ENCODE results near the gene SMYD3. TPM values are rescaled to one million over a fixed set of nuclear protein-coding genes. Genes with fewer than 3 reads are reported as not detected.

SMYD3 gene
- total and polyA plus RNA-seq, 9 of the 15 experiments (the other 6 are each of a cell fraction or from before 2014, with no cell fraction given): 128 to 440 (median 197) TPM

GRCh38 chr1:246142320-246142893, 364.7 kb downstream of the SMYD3 start (continued):
- TF ChIP-seq SMARCA4 (IDR thresholded peaks at IDR 0.05): peak; percentile 97
- 0 out of 4 replicates have a peak, but pooled peaks of 1 of the 2 experiments have one; percentile 52 for TF ChIP-seq UBTF (IDR thresholded peaks at IDR 0.05; ENCODE audit: borderline replicate concordance in 1 of 2, low read depth in 2 of 2, low read length in 2 of 2)
- TF ChIP-seq OTX1 (CRISPR knock-in tag; IDR thresholded peaks at IDR 0.05): no peak
- TF ChIP-seq ZBTB2 (IDR thresholded peaks at IDR 0.05): peak; percentile 70; the same call in 1 of the 2 replicates
- no peak for TF ChIP-seq POLR2AphosphoS2 (IDR thresholded peaks at IDR 0.05; ENCODE audit: low read length)
- TF ChIP-seq ZNF444 (CRISPR knock-in tag; IDR thresholded peaks at IDR 0.05): 0 out of 2 replicates have a peak, but pooled peaks have one; percentile 21
- peak; percentile 80; the same call in 1 of the 2 replicates for TF ChIP-seq GATAD2A (IDR thresholded peaks at IDR 0.05)
- peak; percentile 15; the same call in 1 of the 2 replicates for TF ChIP-seq BHLHE40 (IDR thresholded peaks at IDR 0.05; ENCODE audit: low read length)
- peak; percentile 39 for TF ChIP-seq E2F8 (IDR thresholded peaks at IDR 0.05; ENCODE audit: low read depth, partially characterized antibody)
- TF ChIP-seq TCFL5 (CRISPR knock-in tag; conservative IDR thresholded peaks at IDR 0.05): no peak
- no peak for TF ChIP-seq RBM15 (IDR thresholded peaks at IDR 0.05; ENCODE audit: insufficient read depth, low read length)
- peak; percentile 39 to 41; a peak in 1 of 4 replicates for TF ChIP-seq NRF1 (conservative IDR thresholded peaks at IDR 0.05 in 1 of 2, IDR thresholded peaks at IDR 0.05 in 1 of 2)
- peak; percentile 67 for TF ChIP-seq ATF4 (CRISPR knock-in tag; IDR thresholded peaks at IDR 0.05)
- TF ChIP-seq ZNF445 (CRISPR knock-in tag; IDR thresholded peaks at IDR 0.05; ENCODE audit: low read depth): peak; percentile 77; the same call in 1 of the 2 replicates
- TF ChIP-seq GMEB1 (CRISPR knock-in tag; IDR thresholded peaks at IDR 0.05): no peak; the same call in 1 of the 2 replicates
- 0 out of 2 replicates have a peak, but pooled peaks have one; percentile 34 for TF ChIP-seq HINFP (tag; conservative IDR thresholded peaks at IDR 0.05; ENCODE audit: low read depth)
- peak; percentile 86 for TF ChIP-seq BRD9 (IDR thresholded peaks at IDR 0.05; ENCODE audit: low read depth, partially characterized antibody)

Measured in K562 (cell line).